Hematopoietic multipotent progenitor cell (in vitro differentiated cells): ENCODE measurements around the gene STK10. TPM values are rescaled to one million over a fixed set of nuclear protein-coding genes. Genes with fewer than 3 reads are reported as not detected.
A peak's percentile ranks its signal among the peaks of the same experiment; 100 is the strongest.
"Not testable (repeated sequence)": the region's sequence is repeated elsewhere in the genome, so short reads cannot be mapped to it uniquely, and the experiment has no call there.

Experiments
- DNase-seq, 3 donors: peaks; one replicate each; pipeline ENCODE4 v3.0.0-alpha.2; 2011 to 2015; ENCODE audit warnings: low read depth in 2 of 3, low spot score in 2 of 3
- total RNA-seq: library from RNA; depleted of rRNA; stranded (reverse); fragments of >200 nt; gene quantifications from one replicate; pipeline ENCODE4 v1.2.3, GENCODE V29; 2012

The STK10 gene
- total RNA-seq, result 85.1 TPM

DNA sequence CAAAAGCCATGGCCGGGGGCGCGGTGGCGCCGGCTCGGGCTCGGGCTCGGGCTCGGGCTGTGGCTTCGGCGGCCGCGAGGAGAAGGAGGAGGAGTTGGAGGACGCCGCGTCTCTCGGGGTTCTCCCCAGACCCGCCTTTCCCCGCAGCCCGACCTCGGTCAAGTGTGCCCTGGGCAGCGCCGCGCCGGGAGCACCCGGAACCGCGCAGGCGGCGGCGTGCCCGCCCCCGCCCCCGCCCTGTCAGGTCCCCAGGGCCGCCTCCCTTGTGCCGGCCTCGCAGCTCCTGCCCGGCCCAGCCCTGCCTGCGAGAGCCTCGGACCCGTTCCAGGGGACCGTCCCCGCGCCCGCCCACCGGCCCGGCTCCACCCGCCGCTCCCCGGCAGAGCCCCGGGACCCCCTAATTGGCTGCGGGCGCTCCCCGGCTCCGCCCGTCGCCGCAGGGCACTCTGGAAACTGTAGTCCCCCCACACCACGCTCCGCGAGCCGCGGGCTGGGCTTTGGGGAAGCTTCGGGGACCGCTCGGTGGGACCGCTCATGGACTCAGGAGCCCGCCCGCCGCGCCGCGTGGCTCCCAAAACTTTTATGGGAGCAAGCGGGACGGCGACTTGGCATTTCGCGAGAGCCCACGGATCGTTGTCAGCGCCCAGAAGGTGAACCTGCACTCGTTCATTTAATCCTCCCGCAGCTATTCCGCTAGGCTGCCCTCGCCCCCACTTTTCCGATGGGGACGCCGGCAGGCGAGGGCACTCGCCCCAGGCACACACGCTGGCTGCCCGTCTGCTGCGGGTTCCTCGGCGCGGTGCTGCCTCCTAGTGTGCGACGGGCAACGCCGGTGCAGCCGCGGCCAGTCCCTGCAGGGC is at the start of gene STK10:
Gene STK10 (minus strand): TSS at position 192 of the 860 bp plus-strand sequence. CDS start 182 bp downstream, at position 10.
- DNase-seq, result peak; percentile 78 to 95 (median 92)

DNA sequence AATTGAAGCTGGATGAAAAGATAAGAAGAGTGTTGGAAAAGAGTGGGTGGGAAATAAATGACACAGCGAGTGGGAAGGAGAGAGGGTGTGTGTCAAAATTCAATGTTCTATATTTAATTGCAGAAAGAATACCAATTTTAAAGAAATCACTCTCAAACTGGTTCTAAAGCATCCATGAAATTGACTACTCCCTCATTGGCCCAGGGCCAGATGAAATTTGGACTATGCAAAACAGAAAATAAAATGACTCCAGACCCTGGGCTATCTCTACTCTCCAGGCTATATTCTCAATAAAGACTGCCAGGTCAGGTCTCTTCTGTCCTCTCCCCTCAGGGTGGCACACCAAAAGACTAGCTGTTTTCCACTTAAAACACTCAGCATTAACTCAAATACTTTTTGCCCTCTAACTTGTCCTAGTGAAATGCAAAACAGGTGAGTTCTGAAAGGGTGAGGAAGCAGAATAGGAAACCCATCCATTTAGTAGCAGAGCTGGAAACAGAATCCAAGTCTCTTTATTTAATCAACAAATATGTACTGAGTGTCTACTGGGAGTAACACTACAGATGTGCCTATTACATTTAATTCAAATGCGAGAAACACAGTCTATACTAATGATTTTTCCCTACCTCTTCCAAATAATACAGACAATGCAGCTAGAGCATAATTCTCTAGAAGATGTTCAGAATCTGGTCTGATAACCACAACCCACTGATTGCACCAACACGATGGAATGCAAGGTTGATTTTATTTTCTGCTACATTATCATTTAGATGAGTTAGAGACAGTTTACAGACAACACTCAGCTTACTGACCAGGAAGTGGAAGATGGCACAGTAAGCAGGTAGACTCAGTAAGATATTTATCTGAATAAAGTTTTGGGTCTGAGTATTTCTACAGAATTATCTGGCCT is 48.1 kb upstream of the STK10 start:
- DNase-seq, result peak in 1 of 3 donors; percentile 10

DNA sequence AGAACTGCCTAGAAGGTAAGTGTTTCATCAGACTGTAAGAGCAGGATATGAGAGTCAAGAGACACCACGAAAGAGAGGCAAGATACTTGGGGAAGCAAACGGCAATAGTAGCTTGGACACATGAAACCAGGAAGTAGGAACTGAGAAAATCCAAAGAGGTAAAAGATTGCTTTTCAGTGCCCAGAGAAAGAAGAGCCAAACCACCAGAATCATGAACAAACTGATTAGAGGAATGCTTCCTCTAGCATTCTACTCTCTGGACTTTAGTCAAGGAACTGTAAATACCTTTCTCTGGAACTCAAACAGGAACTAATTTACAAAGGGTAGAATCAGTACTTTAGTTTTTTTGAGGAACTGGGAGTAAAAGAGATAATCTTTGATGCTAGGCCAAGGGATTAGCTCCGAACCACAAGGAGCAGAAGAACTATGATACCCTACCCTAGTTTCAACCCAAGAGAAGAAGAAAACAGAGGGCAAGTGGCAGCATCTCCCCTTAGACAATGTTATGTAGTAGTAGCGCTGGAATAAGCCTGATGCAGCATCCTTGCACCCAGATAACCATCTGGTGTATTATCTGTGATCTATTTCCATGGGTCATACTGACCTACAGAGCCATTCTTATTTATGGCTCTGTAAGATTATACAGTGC is 47.2 kb upstream of the STK10 start:
- peak in 1 of 3 donors; percentile 11 for DNase-seq

DNA sequence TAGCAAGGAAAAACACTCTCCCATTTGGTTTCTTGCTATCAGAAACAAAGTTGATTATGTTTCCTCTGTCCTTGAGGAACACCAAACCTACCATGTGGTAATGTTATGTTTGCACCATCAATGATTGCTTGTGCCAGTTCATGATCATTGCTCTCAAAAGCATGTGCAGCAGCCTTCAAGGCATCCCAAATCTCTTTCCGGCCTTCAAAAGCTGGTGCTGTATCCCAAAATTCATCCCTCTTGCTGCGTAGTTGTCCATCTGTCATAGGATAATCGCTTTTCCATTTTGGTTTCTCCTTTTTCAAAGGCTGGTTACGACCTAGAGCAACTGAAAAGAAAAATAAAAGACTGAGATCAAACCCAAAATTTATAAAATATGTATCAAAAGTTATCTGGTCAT is 46.0 kb upstream of the STK10 start:
- DNase-seq, result no peak

DNA sequence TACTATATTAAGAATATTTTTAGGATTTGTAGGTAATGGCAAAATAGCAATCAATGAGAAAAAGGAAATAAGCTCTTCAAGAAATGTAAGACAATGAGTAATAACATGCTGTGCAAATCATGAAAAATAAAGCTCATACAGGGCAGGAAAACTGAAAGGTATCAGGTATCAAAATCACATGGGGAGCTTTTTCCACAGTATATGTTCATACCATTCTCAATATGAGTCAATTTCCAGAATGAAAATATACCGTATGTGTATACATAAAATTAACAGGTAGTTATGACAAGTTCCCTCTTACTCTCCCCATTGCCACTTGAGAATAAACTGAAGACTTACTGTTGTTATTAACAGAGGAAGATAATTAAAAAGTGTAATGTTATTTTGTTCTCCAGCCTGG is 41.9 kb upstream of the STK10 start:
- DNase-seq, result no peak

DNA sequence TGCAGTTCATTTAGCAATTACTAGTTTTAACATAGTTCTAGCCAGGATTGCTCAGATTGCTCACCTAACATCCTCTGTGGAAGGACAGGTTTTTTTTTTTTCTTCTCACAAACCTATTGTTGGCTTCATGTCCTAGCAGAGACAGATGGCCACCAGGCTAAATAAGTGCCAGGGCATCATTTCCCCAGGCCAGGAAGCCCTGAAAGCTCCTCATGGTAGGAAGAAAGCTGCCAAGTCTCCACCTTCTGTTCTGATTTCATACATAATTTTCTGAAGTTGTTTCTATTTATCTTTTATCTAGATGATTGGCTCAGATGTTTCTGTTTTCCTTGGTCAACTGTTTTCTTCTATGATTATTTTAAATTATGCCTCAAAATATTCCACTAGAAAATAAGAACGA is 37.0 kb upstream of the STK10 start:
- no peak for DNase-seq

DNA sequence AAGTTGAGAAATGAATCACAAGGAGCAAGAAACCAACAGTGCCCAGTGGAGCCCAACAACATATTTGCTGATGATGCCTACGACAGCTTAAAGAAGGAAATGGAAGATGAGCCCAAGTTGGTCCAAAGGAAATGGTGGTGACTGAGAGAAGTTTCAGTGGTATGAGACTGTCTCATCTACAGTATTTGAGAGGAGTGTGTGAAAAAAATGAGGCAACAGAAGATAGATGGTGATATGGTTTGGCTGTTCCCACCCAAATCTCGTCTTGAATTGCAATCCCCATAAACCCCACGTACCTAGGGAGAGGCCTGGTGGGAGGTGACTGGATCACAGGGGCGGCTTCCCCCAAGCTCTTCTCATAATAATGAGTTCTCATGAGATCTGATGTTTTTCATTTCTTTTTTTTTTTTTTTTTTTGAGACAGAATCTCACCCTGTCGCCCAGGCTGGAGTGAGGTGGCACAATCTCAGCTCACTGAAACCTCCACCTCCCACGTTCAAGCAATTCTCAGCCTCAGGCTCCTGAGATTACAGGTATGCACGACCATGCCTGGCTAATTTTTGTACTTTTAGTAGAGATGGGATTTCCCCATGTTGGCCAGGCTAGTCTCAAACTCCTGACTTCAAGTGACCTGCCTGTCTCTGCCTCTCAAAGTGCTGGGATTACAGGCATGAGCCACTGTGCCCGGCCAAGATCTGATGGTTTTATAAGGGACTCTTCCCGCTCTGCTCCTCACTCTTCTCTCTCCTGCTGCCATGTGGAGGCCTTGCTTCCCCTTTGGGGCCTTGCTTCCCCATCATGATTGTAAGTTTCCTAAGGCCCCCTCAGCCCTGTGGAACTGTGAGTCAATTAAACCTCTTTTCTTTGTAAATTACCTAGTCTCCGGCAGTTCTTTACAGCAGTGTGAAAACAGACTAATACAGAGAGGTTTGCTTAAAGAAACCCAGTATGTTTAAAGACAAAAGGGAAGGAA is 36.2 kb upstream of the STK10 start:
- DNase-seq, result no peak

DNA sequence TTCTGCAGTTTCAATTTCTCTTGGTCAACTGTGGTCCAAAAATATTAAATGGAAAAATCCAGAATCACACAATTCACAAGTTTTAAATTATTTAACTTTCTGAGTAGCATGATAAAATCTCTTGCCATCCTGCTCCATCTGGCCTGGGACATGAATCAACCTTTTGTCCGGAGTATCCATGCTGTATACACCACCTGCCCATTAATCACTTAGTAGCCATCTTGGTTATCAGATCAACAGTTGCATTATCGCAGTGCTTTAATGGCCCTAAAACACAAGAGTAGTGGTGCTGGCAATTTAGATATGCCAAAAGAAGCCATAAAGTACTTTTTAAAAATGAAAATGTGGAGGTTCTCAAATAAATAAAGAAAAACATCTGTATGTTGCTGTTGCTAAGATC is 31.3 kb upstream of the STK10 start:
- DNase-seq, result no peak

DNA sequence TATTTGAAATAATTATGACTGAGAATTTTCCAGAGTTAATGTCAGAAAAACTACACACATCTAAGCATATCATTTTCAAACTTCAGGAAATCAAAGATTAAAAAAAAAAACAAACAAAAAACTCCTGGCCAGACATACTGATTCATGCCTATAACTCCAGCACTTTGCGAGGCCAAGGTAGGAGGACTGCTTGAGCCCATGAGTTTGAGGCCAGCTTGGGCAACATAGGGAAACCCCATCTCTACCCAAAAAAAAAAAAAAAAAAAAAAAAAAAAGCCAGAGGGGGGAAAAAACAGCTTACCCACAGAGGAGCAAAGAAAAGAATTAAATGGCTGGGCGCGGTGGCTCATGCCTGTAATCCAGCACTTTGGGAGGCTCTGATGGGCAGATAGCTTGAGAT is 28.3 kb upstream of the STK10 start:
- no peak for DNase-seq

DNA sequence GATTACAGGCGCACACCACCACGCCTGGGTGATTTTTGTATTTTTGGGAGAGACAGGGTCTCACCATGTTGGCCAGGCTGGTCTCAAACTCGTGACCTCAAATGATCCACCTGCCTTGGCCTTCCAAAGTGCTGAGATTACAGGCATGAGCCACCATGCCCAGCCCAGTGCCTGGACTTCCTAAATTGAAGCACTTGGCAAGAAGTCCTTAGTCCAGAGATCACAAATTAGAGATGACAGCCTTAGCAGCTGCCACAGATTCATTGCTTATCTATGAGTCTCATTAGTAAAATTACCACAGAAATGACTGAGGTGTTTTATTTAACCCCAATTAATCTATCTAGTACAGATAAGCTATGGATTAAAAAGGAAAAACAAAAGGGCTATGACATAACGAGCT is 25.1 kb upstream of the STK10 start:
- DNase-seq, result no peak

DNA sequence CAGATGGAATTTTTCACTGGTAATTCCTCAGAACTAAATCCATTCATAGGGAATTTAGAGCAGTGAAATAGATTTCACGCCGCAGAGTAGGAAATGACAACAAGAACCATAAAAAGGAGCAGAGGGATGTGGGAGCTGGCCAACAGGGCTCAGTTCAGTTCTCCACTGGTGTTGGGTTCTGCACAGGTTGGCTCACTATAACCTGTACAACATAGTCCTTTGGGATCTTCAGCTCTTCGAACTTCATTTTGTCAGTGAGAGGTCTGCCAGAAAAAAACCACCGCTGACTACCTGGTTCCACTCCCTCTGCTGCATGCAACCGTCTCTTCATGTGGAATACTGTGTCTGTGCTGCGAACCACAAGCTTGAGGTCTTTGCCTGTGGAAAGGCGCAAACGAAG is 23.7 kb upstream of the STK10 start:
- no peak for DNase-seq

DNA sequence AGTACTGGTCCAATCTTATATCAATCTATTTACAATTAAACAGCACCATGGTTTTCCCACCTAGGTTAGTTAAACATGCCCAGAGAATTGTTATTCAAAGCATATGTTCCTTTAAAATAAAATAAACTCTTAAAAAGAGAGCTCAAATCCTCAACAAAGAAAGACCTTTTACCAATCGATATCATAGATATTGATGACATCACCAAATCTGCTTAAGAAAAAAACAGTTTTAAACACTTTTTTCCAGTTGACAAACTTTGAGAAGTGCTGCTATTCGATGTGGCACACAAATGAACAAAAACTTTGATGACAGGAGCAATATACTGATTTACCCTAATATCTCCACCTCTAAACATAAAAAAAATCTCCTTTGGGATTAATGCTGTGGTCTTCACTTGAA is 21.7 kb upstream of the STK10 start:
- DNase-seq, result no peak

DNA sequence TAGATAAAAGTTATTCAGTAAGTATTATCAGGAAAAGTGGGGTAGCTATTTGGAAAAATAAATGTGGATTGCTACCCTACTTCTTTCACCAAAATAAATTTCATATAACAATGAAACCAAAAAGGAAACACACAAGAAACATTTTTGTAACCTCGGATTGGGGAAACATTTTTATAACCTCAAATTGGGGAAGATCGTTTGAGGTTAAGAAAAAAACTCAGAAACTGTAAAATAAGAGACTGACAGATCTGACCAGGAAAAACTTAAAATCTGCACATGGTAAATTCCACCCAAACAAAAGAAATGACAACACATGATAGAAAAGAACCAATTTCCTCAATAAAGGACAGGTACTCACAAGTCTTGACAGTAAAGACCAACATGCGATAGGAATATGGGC is 19.5 kb upstream of the STK10 start:
- peak in 1 of 3 donors; percentile 43 for DNase-seq

DNA sequence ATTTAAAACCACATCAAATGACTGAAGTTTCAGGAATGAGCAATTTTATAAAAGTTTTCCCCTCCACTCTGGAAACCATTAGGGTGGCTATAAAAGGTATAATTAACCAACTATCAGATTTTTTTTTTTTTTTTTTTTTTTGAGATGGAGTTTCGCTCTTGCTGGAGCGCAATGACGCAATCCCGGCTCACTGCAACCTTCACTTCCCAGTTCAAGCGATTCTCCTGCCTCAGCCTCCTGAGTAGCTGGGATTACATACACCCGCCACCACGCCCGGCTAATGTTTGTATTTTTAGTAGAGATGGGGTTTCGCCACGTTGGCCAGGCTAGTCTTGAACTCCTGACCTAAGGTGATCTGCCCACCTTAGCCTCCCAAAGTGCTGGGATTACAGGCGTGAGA is 18.0 kb upstream of the STK10 start:
- not testable (repeated sequence) for DNase-seq

DNA sequence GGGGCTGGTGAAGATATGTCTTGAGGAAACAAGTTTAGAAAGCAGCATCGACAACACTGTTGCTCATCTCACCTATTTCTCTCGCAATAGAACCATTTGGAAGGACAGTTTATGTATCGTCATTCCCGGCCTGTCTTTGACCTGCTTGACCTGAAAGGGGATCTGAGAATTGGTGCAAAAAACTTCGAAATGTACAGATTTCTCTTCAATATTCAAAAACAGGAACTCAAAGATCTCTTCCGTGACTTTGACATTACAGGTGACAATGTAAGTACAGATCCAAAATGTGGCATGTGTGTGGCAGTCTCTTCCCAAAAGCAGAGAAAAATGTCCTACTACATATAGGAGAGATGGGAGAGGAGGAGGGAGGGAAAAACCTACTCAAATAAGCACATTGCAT is 12.5 kb upstream of the STK10 start:
- no peak for DNase-seq

DNA sequence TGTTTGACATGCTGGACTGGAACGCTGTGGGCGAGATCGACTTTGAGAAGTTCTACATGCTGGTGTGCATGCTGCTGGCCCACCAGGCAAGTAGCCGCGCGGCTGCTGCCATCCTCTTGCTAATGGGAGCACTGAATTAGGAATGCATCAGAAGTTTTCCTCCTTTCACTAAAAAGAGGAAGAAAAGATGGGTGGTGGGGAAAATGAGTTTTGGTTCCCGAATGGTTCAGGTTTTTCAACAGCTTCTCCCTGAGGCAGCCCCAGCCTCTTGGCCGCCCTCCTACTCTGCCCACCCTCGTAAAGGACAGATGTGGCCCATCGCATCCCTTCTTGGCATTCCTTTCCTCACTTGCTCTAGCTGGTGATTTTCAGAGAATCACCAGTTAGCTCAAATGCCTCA is 11.4 kb upstream of the STK10 start:
- DNase-seq, result no peak

DNA sequence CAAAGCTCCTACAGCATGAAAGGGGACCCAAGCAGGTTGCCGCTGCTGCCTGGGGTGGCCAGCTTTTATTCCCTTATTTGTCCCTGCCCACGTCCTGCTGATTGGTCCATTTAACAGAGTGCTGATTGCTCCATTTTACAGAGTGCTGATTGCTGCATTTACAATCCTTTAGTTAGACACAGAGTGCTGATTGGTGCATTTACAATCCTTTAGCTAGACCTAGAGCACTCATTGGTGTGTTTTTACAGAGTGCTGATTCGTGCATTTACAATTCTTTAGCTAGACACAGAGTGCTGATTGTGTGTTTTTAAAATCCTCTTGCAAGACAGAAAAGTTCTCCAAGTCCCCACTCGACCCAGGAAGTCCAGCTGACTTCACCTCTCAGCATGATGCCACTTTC is 9.8 kb upstream of the STK10 start:
- not testable (repeated sequence) for DNase-seq

DNA sequence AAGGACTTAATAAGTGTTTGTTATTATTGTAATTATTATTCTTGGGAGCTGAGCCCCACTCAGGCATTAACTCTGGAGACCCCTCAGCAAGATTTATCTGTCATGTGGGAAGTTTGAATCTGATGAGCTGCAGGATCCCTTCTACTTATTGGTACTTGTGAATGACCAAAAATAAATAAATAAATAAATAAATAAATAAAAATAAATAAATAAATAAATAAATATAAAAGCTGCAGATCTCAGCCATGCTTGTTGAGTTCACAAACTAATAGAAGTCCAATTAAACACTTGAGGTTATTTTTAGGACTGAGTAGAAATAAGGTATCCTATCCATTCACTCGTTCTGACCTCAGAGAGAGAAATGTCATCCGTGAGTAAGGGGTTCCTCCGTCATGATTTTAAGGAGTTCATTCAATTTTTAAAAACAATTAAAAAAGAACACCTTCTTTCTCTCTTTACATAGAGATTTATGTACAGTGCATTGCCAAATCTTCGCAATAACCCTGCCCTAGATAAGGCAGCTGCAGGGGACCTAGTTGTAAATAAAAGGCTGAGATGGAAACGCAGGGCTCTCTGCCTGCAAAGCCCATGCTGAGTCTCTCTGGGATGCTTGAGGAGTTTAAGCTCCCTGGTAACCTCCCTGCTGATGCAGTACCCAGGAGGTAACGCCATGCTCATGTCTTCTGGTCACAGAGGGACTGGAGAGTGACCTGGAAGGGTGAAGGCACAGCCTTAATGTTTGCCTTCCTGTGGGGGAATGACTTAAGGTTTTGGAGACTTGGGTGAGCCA is 7.2 kb upstream of the STK10 start:
- DNase-seq, result no peak

DNA sequence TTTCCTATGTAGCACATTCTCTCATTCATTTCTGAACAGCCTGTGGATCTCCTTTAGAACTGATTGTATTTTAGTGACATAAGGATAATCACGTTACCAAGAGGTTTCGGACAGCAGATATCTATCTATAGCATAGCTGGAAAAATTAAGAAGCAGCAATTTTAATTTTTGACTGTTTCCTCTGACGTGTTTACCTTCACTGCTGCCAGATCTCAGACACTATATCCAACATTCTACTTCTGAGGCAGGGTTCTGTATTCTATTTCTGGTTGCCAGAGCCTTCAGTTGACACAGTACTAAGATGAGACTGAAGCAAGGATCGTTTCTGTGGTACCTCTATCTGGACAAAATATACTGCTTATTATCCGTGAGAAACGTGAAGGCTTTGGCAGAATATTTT is 5.8 kb upstream of the STK10 start, which contains the start of gene EFCAB9:
Gene EFCAB9 (plus strand): TSS at position 301 of the 400 bp plus-strand sequence. CDS start 1 bp downstream, at position 302.
- no peak for DNase-seq
